ENCODE results near the gene DYSF. TPM values are rescaled to one million over a fixed set of nuclear protein-coding genes. Genes with fewer than 3 reads are reported as not detected.

DYSF gene
- total RNA-seq, 2 donors from 2014 or later = 1.4 to 3.1 TPM

DNA sequence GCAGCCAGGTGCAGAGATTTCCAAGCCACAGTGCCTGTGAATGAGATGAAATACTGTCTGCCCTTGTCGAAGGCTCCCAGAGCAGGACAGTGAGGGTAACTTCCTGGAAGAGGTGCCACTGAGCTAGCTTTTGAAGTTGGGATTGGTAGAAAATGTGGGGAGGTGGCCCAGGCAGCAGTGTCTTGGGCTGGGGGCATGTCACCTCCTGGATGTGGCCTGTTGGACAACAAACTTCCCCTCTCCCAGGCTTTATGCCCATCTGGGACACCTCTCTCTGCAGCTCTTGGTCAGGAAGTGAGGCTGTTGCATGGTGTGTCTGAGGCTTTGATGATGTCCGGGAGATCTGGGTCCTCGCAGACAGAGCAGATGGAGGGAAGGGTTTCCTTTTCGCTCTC, 151.4 kb downstream of the DYSF start:
- Histone ChIP-seq H3K27ac (ENCODE audit: low read depth, low read length) (peak overlapping the region; percentile 58), H3K4me3 (ENCODE audit: low read length) (no peak overlapping the region), H3K27me3 (ENCODE audit: control insufficient read depth, insufficient read depth, low read length, poor library complexity, severe bottlenecking) (no peaks in the 10 kb centered on the region), H3K36me3 (ENCODE audit: control insufficient read depth, insufficient read depth, low read length) (no peaks in the 10 kb centered on the region), H3K9me3 (ENCODE audit: control insufficient read depth, low read length) (no peaks in the 10 kb centered on the region), H3K9ac (ENCODE audit: extremely low read depth, low read length, poor library complexity, severe bottlenecking) (no peak overlapping the region), H3K4me1 (ENCODE audit: control insufficient read depth, insufficient read depth, low read length) (peaks cover 3% of the 10 kb centered on the region)
- H3K4me1 Mint-ChIP-seq = peaks cover 16% of the 10 kb centered on the region
- peak; percentile 40 for DNase-seq
- no peaks in the 10 kb centered on the region for H3K36me3 Mint-ChIP-seq (ENCODE audit: low read depth)
- no peaks in the 10 kb centered on the region for H3K9me3 Mint-ChIP-seq
- no peak for TF ChIP-seq CTCF (conservative IDR thresholded peaks at IDR 0.05)
- peaks cover under 1% of the 10 kb centered on the region for H3K27me3 Mint-ChIP-seq (ENCODE audit: insufficient read depth)
- no peak overlapping the region for H3K4me3 Mint-ChIP-seq
- H3K27ac Mint-ChIP-seq = no peak overlapping the region
- WGBS, 2 experiments (ENCODE audit: insufficient coverage in 1 of 2, insufficient read length in 1 of 2) = 70 to 89% methylated on average over 4 of the region's 4 CpGs

DNA sequence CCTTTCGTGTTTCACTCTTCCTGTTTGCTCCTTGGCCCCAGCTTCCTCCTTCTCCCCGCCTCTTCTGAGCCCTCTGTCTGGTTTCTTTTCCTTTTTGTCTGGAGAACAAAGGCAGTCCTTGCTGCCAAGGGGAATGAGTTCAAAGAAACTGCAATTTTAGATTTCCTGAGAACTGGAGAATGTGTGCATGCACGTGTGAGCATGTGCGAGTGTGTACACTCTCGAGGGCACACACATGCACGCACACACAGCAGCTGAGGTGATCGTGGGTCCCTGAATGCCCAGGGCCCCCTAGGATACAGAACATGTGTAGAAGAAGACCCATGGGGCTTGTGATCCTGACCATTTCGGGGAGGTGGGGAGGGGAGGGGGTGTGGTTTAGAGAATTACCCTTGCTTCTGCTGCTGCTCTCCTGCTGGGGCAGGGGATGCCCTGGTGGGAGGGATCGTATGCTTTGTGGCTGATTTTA, 151.8 kb downstream of the DYSF start:
- Mint-ChIP-seq H3K9me3 (no peaks in the 10 kb centered on the region), H3K4me1 (peaks cover 16% of the 10 kb centered on the region)

GRCh38 chr2:71605781-71606241, 152.4 kb downstream of the DYSF start:
- H3K27ac Mint-ChIP-seq = no peak overlapping the region
- Histone ChIP-seq H3K27me3 (ENCODE audit: control insufficient read depth, insufficient read depth, low read length, poor library complexity, severe bottlenecking) (no peaks in the 10 kb centered on the region), H3K36me3 (ENCODE audit: control insufficient read depth, insufficient read depth, low read length) (no peaks in the 10 kb centered on the region), H3K27ac (ENCODE audit: low read depth, low read length) (no peak overlapping the region), H3K9ac (ENCODE audit: extremely low read depth, low read length, poor library complexity, severe bottlenecking) (no peak overlapping the region), H3K4me1 (ENCODE audit: control insufficient read depth, insufficient read depth, low read length) (peaks cover 3% of the 10 kb centered on the region), H3K4me3 (ENCODE audit: low read length) (no peak overlapping the region), H3K9me3 (ENCODE audit: control insufficient read depth, low read length) (no peaks in the 10 kb centered on the region)
- H3K27me3 Mint-ChIP-seq (ENCODE audit: insufficient read depth) = no peaks in the 10 kb centered on the region
- H3K4me3 Mint-ChIP-seq = no peak overlapping the region
- H3K9me3 Mint-ChIP-seq = no peaks in the 10 kb centered on the region
- DNase-seq = peak; percentile 35
- no peak for TF ChIP-seq CTCF (conservative IDR thresholded peaks at IDR 0.05)
- H3K36me3 Mint-ChIP-seq (ENCODE audit: low read depth) = no peaks in the 10 kb centered on the region
- 81 to 82% methylated on average over 5 to 7 of the region's 7 CpGs for WGBS, 2 experiments (ENCODE audit: insufficient coverage in 1 of 2, insufficient read length in 1 of 2)
- H3K4me1 Mint-ChIP-seq = peaks cover 16% of the 10 kb centered on the region

More for the DNA sequence above, 151.8 kb downstream of the DYSF start:
- TF ChIP-seq CTCF (conservative IDR thresholded peaks at IDR 0.05) = no peak
- H3K9ac ChIP-seq (ENCODE audit: extremely low read depth, low read length, poor library complexity, severe bottlenecking) = no peak overlapping the region
- H3K36me3 ChIP-seq (ENCODE audit: control insufficient read depth, insufficient read depth, low read length) = no peaks in the 10 kb centered on the region
- 74 to 85% methylated on average over 4 to 9 of the region's 9 CpGs for WGBS, 2 experiments (ENCODE audit: insufficient coverage in 1 of 2, insufficient read length in 1 of 2)
- H3K9me3 ChIP-seq (ENCODE audit: control insufficient read depth, low read length) = no peaks in the 10 kb centered on the region
- no peak overlapping the region for H3K4me3 Mint-ChIP-seq
- H3K4me3 ChIP-seq (ENCODE audit: low read length) = no peak overlapping the region
- peak overlapping the region; percentile 58 for H3K27ac ChIP-seq (ENCODE audit: low read depth, low read length)
- H3K27me3 ChIP-seq (ENCODE audit: control insufficient read depth, insufficient read depth, low read length, poor library complexity, severe bottlenecking) = no peaks in the 10 kb centered on the region
- peak; percentile 41 for DNase-seq
- no peaks in the 10 kb centered on the region for H3K36me3 Mint-ChIP-seq (ENCODE audit: low read depth)
- H3K27me3 Mint-ChIP-seq (ENCODE audit: insufficient read depth) = no peaks in the 10 kb centered on the region
- no peak overlapping the region for H3K27ac Mint-ChIP-seq
- peaks cover 3% of the 10 kb centered on the region for H3K4me1 ChIP-seq (ENCODE audit: control insufficient read depth, insufficient read depth, low read length)

All from endodermal cell (in vitro differentiated cells).